CD4-positive, alpha-beta T cell treated with Interleukin-15 for 1 hour (primary cell): ENCODE measurements around the gene MDM4.

Source experiments
- DNase-seq: peaks from one replicate; pipeline ENCODE4 v3.0.0-alpha.2; 2020

MDM4 gene

DNA sequence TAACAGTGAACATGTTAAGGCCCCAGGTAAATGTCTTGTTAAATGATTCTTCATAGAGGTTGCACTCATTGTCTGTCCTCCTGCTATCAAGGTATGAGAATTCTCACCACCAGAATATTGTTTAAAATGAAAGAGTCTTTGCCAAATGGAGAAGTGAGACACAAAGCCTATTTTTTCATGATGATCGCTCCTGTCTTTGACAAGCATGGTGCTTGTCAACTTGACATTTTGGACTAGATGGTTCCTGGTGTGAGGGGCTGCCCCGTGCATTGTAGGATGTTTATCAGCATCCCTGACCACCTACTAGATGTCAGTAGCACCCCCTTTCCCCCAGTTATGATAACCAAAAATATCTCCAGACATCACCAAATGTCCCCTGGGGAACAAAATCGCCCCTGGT, 65.6 kb downstream of the MDM4 start:
- no peak for DNase-seq

DNA sequence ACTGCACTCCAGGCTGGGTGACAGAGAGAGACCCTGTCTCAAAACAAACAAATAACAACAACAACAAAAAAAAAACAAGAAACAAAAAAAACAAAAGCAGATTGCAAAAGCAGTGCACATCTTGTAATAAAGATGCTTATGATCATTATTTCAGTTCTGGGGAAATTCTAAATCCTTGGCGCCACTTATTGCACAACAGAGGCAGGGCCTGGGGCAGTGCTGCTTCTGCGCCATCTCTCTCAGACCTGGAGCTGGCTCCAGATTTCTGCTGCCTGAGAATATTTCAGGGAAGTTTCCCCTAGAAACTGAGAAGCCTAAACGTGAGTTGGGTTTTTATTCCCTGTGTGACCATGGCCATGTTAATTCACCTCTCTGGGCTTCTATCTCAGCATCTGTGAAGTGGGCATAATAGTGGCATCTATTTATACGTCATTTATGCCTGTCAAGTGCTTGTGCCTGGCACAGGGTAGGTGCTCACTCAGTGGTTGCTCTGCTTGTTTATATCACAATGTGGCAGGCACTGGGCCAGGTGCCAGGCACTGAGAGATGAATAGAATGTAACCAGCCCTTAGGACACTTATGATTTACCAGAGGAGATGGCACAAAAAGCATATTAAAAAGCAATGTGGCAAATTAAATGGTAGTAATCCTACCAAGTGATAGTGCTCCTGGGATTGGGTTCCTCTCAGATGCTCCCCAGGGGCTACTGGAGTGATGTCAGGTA, 67.9 kb downstream of the MDM4 start:
- no peak for DNase-seq

DNA sequence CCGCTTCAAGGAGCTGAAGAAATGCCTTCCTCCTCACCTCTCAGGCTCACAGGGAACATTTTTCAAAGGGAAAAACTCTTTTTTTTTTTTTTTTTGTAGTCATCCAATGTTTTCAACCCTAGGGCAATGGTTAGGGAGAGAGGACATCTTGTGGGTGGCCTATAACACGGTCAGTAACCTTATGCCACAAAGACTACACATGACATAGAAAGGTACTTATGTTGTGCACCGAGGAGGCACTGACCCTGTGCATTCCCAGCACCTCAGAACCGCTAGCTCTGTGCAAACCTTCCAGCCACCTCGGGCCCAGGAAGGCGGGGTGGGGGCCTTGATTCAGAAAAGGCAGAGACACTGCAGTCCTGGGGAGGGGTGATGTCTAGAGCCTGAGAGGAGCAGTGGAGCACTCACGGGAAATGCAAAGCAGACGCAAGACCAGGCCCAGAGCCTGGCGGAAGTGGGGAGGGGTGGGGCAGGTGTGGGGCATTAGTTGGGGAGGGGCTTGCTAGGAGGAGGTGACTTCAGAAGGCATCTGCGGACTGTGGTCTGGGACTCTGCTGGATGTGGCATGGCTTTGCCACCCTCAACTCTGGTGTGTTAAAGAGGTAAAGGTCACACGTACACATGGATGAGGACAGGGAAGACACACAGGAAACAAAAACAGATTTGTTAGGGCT, 68.6 kb downstream of the MDM4 start:
- peak; percentile 26 for DNase-seq

DNA sequence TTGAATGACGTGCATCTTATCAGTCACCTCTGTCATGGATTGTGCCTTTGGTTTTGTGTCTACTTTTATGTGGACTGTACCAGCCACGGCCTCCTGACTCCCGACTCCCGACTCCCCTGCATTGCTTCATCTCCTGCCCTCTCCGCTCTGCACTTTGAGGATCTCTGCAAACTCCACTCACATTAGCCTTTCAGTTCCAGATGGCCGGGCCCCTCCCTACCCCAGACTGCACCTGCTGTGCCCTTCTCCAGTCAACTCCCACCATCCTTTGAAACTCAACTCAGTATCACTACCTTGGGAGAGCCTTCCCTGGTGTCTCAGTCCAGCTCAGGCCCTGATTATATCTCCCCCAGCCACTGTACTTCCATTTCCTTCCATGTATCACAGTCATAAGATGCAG, 71.4 kb downstream of the MDM4 start:
- DNase-seq: no peak

- no peak for DNase-seq
Observed at GRCh38 chr1:204588826-204589225, 72.6 kb downstream of the MDM4 start.

- DNase-seq: no peak
Observed at GRCh38 chr1:204589409-204590038, 73.3 kb downstream of the MDM4 start.

DNA sequence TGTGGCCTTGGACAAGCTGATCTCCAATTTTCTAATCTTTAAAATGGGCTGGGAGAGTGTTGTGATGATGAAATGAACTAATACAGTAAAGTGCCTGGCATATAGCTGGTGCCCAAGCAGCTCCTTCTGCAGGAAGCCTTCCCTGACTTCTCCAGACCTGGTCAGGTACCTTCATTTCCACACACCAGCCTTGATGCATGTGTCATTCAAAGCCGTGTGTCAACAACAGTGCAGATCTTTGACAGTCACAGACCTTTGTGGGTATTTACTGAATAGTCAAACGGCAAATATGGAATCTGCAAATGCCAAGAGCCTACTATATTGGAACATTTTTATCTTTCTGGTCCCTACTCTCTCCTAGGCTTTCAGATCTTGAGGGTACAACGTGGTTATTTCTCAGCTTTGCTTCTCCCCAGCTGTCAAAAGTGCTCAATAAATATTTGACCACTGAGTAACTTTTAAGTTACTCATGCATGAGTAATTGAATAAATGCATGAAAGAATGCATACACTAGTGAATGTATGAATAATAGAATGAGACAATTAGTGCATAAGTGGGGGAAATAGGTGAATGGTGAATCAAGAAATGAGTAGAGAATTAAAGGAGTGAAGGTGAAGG, 75.4 kb downstream of the MDM4 start:
- DNase-seq: no peak

- DNase-seq: no peak
Observed at GRCh38 chr1:204592246-204592948, 76.2 kb downstream of the MDM4 start.

DNA sequence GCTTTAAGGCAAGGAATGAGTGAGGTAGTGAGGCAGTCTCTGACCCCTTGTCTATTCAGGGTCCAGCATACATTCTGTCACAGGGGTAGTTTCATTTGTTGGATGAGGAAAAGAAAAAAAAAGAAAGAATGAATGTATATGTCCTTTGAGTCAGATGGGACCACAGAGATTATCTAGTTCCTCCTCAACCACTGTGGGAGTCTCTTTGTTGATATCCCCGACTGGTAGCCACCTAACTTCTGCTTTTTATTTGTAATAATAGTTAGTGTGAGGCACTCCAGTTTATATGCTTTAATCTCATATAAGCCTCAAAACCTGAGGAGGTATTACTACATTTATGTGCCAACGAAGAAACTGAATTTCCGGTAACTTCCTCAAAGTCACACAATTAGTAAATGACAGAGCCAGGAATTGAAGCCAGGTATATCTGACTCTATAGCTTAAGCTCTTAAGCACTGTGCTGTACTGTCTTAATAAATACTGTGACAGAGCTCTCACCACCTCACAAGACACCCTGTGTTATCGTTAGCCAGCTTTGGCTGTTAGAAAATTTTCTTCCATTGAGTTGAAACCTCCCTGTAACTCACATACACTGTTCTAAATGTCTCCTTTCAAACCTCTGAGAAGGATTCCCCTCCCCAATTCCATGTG, 82.2 kb downstream of the MDM4 start:
- DNase-seq: no peak

GRCh38 chr1:204599098-204599497, 82.9 kb downstream of the MDM4 start:
- DNase-seq: no peak

DNA sequence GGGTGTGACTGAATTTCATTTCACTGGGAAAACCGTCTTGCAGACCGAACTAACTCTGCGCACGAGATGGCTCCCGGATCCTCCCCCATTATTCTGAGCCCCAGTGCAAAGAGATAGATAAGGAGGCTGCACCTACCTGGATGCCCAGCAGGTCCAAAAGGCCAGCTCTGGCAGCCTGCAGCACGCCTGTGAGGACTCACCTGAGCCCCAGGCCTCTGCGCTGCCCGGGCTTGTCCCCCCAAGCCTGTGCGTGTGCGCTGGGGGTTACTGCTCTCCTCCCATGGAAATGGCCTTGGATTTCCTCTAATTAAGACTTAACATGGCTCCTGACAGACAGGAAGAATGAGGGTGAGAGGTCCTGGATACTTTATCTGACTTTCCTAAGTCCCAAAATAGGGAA, 83.4 kb downstream of the MDM4 start:
- no peak for DNase-seq

DNA sequence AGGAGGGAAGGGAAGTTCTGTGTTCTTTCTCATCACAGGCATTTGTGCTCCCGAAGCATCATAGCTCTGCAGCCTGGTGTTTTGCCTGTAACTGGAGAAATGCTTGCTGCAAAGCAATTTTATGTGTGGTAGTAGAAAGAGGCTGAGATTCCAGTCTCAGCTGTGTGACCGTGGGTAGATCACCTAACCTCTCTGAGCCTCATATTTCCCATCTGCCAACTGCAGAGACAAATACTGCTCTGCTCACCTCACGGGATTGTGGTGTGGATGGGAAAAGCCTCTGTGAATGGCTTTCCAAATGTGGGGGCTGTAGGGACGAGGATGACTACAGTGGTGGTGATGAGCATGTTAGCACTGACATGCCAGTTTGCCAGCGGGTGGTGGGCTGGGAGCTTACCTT, 84.0 kb downstream of the MDM4 start:
- no peak for DNase-seq

DNA sequence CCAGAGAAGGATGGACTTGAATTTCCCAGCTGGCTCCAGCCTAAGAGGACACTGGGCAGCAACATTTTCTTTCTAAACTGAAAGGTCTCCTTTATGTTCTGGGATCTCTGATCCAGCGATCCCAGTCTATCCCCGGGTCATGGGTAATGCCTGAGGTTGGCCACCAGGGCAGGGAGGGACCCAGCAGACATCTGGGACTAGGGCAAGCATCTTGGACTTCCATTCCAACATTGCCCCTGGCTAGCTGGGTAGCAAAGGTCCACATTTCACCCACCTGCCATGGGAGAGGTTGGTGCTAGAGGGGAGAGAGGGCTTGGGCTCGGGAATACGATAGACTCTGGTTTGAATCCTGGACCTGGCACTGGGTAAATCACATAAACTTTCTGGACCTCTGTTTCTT, 84.8 kb downstream of the MDM4 start:
- no peak for DNase-seq

DNA sequence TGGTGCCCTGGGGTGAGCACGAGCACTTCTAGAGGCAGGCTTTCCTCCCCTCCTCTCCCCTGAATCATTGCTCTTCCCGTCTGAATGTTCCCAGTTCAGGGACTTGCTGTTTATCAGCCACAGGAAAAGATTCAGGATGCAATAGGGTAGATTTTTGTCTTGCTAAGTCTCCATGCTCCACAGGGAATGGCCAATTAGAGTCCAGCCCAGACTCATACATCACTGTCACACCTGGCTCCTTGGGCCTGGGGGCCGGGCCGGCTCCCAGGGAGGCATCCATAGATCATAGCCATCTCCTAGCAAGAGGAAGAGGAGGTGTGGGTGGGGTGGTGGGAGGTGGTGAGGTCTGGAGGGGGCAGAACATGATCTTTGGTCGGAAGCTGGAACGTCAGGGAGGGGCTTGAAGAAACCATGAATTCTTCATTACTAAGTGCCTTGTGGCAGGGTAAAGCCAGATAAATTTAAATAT, 85.9 kb downstream of the MDM4 start:
- no peak for DNase-seq

DNA sequence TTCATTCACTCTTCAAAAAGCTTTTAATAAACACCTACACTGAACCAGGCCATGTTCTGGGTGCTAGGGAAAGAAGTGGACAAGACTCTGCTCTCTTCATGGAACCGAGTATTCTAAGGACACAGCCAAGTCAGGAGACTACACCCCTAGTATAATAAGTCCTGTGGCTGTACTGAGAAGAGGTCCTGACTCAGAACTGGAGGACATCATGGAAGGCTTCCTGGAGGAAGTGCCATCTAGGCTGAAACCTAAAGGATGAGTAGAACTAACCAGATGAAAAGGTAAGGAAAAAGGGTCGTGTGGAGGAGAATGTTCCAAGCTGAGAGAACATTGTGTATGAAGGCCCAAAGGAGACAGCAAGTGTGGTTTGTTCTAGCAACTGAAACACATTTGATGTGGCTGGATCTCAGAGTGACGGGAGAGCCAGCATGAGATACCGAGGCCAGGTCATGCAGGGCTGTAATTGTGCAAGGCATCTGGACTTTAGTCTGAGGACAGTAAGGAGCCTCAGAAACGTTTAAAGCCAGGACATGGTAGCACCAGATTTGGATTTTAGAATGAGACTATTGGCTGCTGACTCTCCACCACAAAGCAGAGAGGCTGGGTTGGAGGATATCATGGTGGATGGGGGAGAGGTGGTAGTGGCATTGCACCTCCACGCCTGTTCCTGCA, 86.8 kb downstream of the MDM4 start:
- no peak for DNase-seq

DNA sequence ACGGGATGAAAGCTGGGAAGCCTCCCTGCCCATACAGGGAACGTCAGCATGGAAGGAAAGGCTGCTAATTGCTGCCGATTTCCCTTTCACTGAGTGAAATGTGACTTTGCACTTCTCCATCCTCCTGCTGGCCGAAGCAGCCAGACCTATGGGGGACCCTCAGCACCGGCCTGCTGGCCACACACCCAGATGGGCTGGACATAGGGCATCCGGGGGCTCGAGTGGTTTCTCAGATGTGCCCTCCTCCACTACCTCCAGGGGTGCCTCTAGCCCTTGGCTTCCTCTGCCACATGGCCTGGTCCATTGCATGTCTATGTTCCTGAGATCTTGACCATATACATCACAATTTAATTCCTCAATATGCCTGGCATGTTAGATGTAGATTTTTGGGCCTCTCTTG, 89.6 kb downstream of the MDM4 start:
- no peak for DNase-seq
